ENCODE data around the gene PARK7.
"Not testable (repeated sequence)": the region's sequence is repeated elsewhere in the genome, so short reads cannot be mapped to it uniquely, and the experiment has no call there.

Gene PARK7

GRCh38 chr1:7915826-7916500 is 45.5 kb upstream of the PARK7 start:
- Histone ChIP-seq H3K27ac (ENCODE audit: low read depth, low read length, poor library complexity, severe bottlenecking) (no peak overlapping the region), H2AFZ (ENCODE audit: low read length) (no peak overlapping the region), H4K20me1 (ENCODE audit: insufficient read depth, low read length) (no peaks in the 10 kb centered on the region), H3K9ac (ENCODE audit: low read length) (no peak overlapping the region), H3K36me3 (ENCODE audit: insufficient read depth, low read length) (no peaks in the 10 kb centered on the region), H3K9me2 (ENCODE audit: low read depth, low read length) (no peaks in the 10 kb centered on the region), H3K4me1 (ENCODE audit: insufficient read depth, low read length, severe bottlenecking) (no peaks in the 10 kb centered on the region), H3K79me2 (ENCODE audit: insufficient read depth, low read length) (no peaks in the 10 kb centered on the region), H3K9me3 (ENCODE audit: low read length) (no peaks in the 10 kb centered on the region), H3K4me2 (ENCODE audit: low read length) (no peak overlapping the region), H3F3A (ENCODE audit: insufficient read depth, low read length) (no peaks in the 10 kb centered on the region), H3K4me3 (ENCODE audit: low read depth, low read length, poor library complexity, severe bottlenecking) (no peak overlapping the region), H3K27me3 (ENCODE audit: insufficient read depth, low read length) (no peaks in the 10 kb centered on the region)
- no peak for TF ChIP-seq CTCF (IDR thresholded peaks at IDR 0.05; ENCODE audit: low read length)
- TF ChIP-seq EZH2 (IDR thresholded peaks at IDR 0.05; ENCODE audit: borderline replicate concordance, low read length) = no peak

GRCh38 chr1:7916501-7916830 is 45.0 kb upstream of the PARK7 start:
- Histone ChIP-seq H4K20me1 (ENCODE audit: insufficient read depth, low read length) (no peaks in the 10 kb centered on the region), H3K4me2 (ENCODE audit: low read length) (no peak overlapping the region), H2AFZ (ENCODE audit: low read length) (no peak overlapping the region), H3K4me3 (ENCODE audit: low read depth, low read length, poor library complexity, severe bottlenecking) (no peak overlapping the region), H3K9me2 (ENCODE audit: low read depth, low read length) (no peaks in the 10 kb centered on the region), H3F3A (ENCODE audit: insufficient read depth, low read length) (no peaks in the 10 kb centered on the region), H3K27ac (ENCODE audit: low read depth, low read length, poor library complexity, severe bottlenecking) (no peak overlapping the region), H3K9me3 (ENCODE audit: low read length) (no peaks in the 10 kb centered on the region), H3K27me3 (ENCODE audit: insufficient read depth, low read length) (no peaks in the 10 kb centered on the region), H3K9ac (ENCODE audit: low read length) (no peak overlapping the region), H3K4me1 (ENCODE audit: insufficient read depth, low read length, severe bottlenecking) (no peaks in the 10 kb centered on the region), H3K36me3 (ENCODE audit: insufficient read depth, low read length) (no peaks in the 10 kb centered on the region), H3K79me2 (ENCODE audit: insufficient read depth, low read length) (no peaks in the 10 kb centered on the region)
- TF ChIP-seq EZH2 (IDR thresholded peaks at IDR 0.05; ENCODE audit: borderline replicate concordance, low read length) (no peak), CTCF (IDR thresholded peaks at IDR 0.05; ENCODE audit: low read length) (no peak)

GRCh38 chr1:7917971-7918370 is 43.5 kb upstream of the PARK7 start:
- not testable (repeated sequence) for H2AFZ ChIP-seq (ENCODE audit: low read length); H3K4me1 ChIP-seq (ENCODE audit: insufficient read depth, low read length, severe bottlenecking); H3K9me2 ChIP-seq (ENCODE audit: low read depth, low read length); H3K27ac ChIP-seq (ENCODE audit: low read depth, low read length, poor library complexity, severe bottlenecking); H3K36me3 ChIP-seq (ENCODE audit: insufficient read depth, low read length); H3K4me2 ChIP-seq (ENCODE audit: low read length); H3K4me3 ChIP-seq (ENCODE audit: low read depth, low read length, poor library complexity, severe bottlenecking); H3K9me3 ChIP-seq (ENCODE audit: low read length); H3K27me3 ChIP-seq (ENCODE audit: insufficient read depth, low read length); H3K79me2 ChIP-seq (ENCODE audit: insufficient read depth, low read length); H4K20me1 ChIP-seq (ENCODE audit: insufficient read depth, low read length); H3K9ac ChIP-seq (ENCODE audit: low read length); H3F3A ChIP-seq (ENCODE audit: insufficient read depth, low read length)

GRCh38 chr1:7919880-7920279 is 41.6 kb upstream of the PARK7 start:
- Histone ChIP-seq H3K27me3 (ENCODE audit: insufficient read depth, low read length) (no peaks in the 10 kb centered on the region), H3F3A (ENCODE audit: insufficient read depth, low read length) (no peaks in the 10 kb centered on the region), H3K9ac (ENCODE audit: low read length) (no peak overlapping the region), H4K20me1 (ENCODE audit: insufficient read depth, low read length) (no peaks in the 10 kb centered on the region), H3K4me3 (ENCODE audit: low read depth, low read length, poor library complexity, severe bottlenecking) (no peak overlapping the region), H3K4me2 (ENCODE audit: low read length) (no peak overlapping the region), H3K36me3 (ENCODE audit: insufficient read depth, low read length) (no peaks in the 10 kb centered on the region), H3K9me2 (ENCODE audit: low read depth, low read length) (no peaks in the 10 kb centered on the region), H2AFZ (ENCODE audit: low read length) (no peak overlapping the region), H3K79me2 (ENCODE audit: insufficient read depth, low read length) (no peaks in the 10 kb centered on the region), H3K27ac (ENCODE audit: low read depth, low read length, poor library complexity, severe bottlenecking) (no peak overlapping the region), H3K9me3 (ENCODE audit: low read length) (no peaks in the 10 kb centered on the region), H3K4me1 (ENCODE audit: insufficient read depth, low read length, severe bottlenecking) (no peaks in the 10 kb centered on the region)
- TF ChIP-seq EZH2 (IDR thresholded peaks at IDR 0.05; ENCODE audit: borderline replicate concordance, low read length) (no peak), CTCF (IDR thresholded peaks at IDR 0.05; ENCODE audit: low read length) (no peak)
